HepG2 (cell line): ENCODE data around the gene SMARCAD1. TPM values are rescaled to one million over a fixed set of nuclear protein-coding genes. Genes with fewer than 3 reads are reported as not detected.

ENCODE experiments used
- ATRX ChIP-seq: sonication (generic); formaldehyde crosslinking; IDR thresholded peaks from 2 replicates; pipeline ENCODE4 v1.4.0; 2020; ENCODE audit warnings: missing genetic modification reagents, borderline replicate concordance
- HNRNPLL ChIP-seq: fragments of 200-400 bp; formaldehyde crosslinking; IDR thresholded peaks from 2 replicates; pipeline ENCODE4 v1.6.1; 2017; ENCODE audit warnings: mild to moderate bottlenecking, low read depth, low read length; ENCODE audit not compliant: poor library complexity, severe bottlenecking
- KLF6 ChIP-seq: IDR thresholded peaks from 2 replicates; pipeline ENCODE4 v1.8.0; 2016; ENCODE audit warnings: missing biosample characterization, missing genetic modification reagents
- NFE2L2 ChIP-seq: fragments of 150-350 bp; IDR thresholded peaks from 2 replicates; pipeline ENCODE4 v1.6.1; 2014; ENCODE audit warnings: low read length
- PHB2 ChIP-seq: fragments of 450-650 bp; IDR thresholded peaks from 2 replicates; pipeline ENCODE4 v1.6.1; 2018; ENCODE audit not compliant: partially characterized antibody
- RXRA ChIP-seq: sonication (generic); formaldehyde crosslinking; IDR thresholded peaks from 2 replicates; pipeline ENCODE4 v1.5.1; 2020; ENCODE audit warnings: missing genetic modification reagents
- ZNF292 ChIP-seq: sonication (generic); formaldehyde crosslinking; IDR thresholded peaks from 2 replicates; pipeline ENCODE4 v1.8.1; 2022; ENCODE audit warnings: mild to moderate bottlenecking, low read depth, missing genetic modification reagents, borderline replicate concordance
- ZNF484 ChIP-seq: sonication (generic); formaldehyde crosslinking; IDR thresholded peaks from 2 replicates; pipeline ENCODE4 v1.5.1; 2020; ENCODE audit warnings: mild to moderate bottlenecking, low read depth, missing genetic modification reagents, borderline replicate concordance
- ZNF557 ChIP-seq: sonication (generic); formaldehyde crosslinking; IDR thresholded peaks from 2 replicates; pipeline ENCODE4 v1.4.0; 2020; ENCODE audit warnings: missing genetic modification reagents
- ZNF737 ChIP-seq: sonication (generic); formaldehyde crosslinking; IDR thresholded peaks from 2 replicates; pipeline ENCODE4 v1.5.0; 2020; ENCODE audit warnings: missing genetic modification reagents, mild to moderate bottlenecking, borderline replicate concordance
- ZNF776 ChIP-seq: sonication (generic); formaldehyde crosslinking; IDR thresholded peaks from 2 replicates; pipeline ENCODE4 v1.4.0; 2020; ENCODE audit warnings: mild to moderate bottlenecking, missing genetic modification reagents
- polyA plus RNA-seq, 8 experiments: library from polyadenylated mRNA; depleted of rRNA in 3 of 8; stranded (reverse) in 7 of 8; unstranded in 1 of 8; fragments of >200 nt; fragmentation: Illumina TruSeq in 4 of 8; extraction: Trizol in 4 of 8; gene quantifications; 2 replicates each; pipeline versions ENCODE4 v1.2.1 to v1.2.3, GENCODE V29; 2011 to 2016; ENCODE audit warnings: low read depth in 4 of 8, missing spikeins in 1 of 8, mixed read lengths in 1 of 8; ENCODE audit not compliant: insufficient read depth in 1 of 8
- total RNA-seq, 5 experiments: library from RNA; depleted of rRNA; stranded (reverse); fragments of >200 nt; fragmentation: Illumina TruSeq; extraction: Trizol; gene quantifications; 2 replicates each; pipeline ENCODE4 v1.2.3, GENCODE V29; 2016; ENCODE audit warnings: low read depth in 1 of 5
- TF ChIP-seq, protein P1 (sequence below): IDR thresholded peaks from 2 replicates; pipeline ENCODE4 v1.6.1; 2016; ENCODE audit warnings: low read depth
- TF ChIP-seq, protein P2 (sequence below): sonication (generic); formaldehyde crosslinking; IDR thresholded peaks from 2 replicates; pipeline ENCODE4 v1.5.0; 2020; ENCODE audit warnings: missing genetic modification reagents
- TF ChIP-seq, protein P3 (sequence below): sonication (generic); formaldehyde crosslinking; IDR thresholded peaks from 2 replicates; pipeline ENCODE4 v1.5.1; 2020; ENCODE audit warnings: missing genetic modification reagents, mild to moderate bottlenecking, borderline replicate concordance
- TF ChIP-seq, protein P4 (sequence below): conservative IDR thresholded peaks from 2 replicates; pipeline ENCODE4 v1.6.1; 2018; ENCODE audit warnings: missing genetic modification reagents
- TF ChIP-seq, protein P5 (sequence below): sonication (generic); formaldehyde crosslinking; IDR thresholded peaks from 2 replicates; pipeline ENCODE4 v1.4.0; 2020; ENCODE audit warnings: low read depth, mild to moderate bottlenecking, missing genetic modification reagents
- TF ChIP-seq, protein P6 (sequence below): sonication (generic); formaldehyde crosslinking; conservative IDR thresholded peaks from 2 replicates; pipeline ENCODE4 v1.4.0; 2020; ENCODE audit warnings: mild to moderate bottlenecking, missing genetic modification reagents, moderate library complexity

Gene SMARCAD1
- total and polyA plus RNA-seq, 2 of the 13 experiments (the other 11 are each of a cell fraction or from before 2014, with no cell fraction given) = 18.2 to 35.9 TPM

DNA sequence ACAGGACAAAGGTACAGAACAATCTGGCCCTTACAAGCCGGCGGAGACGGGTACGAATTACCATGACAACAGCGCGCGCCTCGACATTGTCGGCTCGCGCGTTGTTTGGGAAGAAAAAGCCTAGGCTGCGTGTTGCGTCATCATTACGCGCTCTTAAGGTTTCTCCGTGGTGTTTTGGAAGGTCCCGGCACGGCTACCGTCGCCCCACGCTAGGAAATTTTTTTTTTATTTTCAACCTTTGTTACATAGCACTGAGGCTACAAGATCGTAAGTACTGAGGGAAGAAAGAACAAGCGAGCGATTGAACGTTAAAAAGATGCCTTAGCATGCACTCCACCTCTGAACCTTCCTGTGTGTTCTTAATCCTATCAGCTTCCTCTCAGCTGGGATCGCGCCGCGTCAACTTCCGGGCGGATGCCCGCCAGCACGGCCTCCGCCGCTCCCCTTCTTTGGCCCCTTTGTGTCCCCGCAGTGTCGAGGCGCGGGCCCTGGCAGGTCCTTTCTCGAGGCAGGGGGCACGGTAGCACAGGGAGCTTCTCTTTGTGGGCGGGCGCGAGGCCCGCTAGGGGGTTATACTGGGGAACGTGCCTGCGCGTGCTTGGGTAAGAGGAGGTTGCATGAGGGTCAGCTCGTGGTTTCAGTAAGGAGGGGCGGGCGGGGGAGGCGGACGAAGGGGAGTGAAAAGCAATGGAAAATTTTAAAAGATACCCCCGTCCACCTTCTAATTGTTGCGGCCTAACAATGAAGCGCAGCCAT, at the start of gene SMARCAD1 (continued):
- TF ChIP-seq, protein P1, sequence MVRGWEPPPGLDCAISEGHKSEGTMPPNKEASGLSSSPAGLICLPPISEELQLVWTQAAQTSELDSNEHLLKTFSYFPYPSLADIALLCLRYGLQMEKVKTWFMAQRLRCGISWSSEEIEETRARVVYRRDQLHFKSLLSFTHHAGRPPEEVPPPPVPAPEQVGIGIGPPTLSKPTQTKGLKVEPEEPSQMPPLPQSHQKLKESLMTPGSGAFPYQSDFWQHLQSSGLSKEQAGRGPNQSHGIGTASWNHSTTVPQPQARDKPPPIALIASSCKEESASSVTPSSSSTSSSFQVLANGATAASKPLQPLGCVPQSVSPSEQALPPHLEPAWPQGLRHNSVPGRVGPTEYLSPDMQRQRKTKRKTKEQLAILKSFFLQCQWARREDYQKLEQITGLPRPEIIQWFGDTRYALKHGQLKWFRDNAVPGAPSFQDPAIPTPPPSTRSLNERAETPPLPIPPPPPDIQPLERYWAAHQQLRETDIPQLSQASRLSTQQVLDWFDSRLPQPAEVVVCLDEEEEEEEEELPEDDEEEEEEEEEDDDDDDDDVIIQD (CRISPR knock-in tag) = peak; percentile 53
- TF ChIP-seq, protein P2, sequence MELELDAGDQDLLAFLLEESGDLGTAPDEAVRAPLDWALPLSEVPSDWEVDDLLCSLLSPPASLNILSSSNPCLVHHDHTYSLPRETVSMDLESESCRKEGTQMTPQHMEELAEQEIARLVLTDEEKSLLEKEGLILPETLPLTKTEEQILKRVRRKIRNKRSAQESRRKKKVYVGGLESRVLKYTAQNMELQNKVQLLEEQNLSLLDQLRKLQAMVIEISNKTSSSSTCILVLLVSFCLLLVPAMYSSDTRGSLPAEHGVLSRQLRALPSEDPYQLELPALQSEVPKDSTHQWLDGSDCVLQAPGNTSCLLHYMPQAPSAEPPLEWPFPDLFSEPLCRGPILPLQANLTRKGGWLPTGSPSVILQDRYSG (CRISPR knock-in tag) = peak; percentile 73
- no peak for TF ChIP-seq ZNF484 (CRISPR knock-in tag)
- TF ChIP-seq ZNF557 (CRISPR knock-in tag) = no peak; the same call in 1 of the 2 replicates
- no peak for TF ChIP-seq PHB2
- TF ChIP-seq, protein P3, sequence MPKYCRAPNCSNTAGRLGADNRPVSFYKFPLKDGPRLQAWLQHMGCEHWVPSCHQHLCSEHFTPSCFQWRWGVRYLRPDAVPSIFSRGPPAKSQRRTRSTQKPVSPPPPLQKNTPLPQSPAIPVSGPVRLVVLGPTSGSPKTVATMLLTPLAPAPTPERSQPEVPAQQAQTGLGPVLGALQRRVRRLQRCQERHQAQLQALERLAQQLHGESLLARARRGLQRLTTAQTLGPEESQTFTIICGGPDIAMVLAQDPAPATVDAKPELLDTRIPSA (CRISPR knock-in tag) = no peak
- TF ChIP-seq HNRNPLL = peak; percentile 85
- TF ChIP-seq, protein P4, sequence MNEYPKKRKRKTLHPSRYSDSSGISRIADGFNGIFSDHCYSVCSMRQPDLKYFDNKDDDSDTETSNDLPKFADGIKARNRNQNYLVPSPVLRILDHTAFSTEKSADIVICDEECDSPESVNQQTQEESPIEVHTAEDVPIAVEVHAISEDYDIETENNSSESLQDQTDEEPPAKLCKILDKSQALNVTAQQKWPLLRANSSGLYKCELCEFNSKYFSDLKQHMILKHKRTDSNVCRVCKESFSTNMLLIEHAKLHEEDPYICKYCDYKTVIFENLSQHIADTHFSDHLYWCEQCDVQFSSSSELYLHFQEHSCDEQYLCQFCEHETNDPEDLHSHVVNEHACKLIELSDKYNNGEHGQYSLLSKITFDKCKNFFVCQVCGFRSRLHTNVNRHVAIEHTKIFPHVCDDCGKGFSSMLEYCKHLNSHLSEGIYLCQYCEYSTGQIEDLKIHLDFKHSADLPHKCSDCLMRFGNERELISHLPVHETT = peak; percentile 66; the same call in 1 of the 2 replicates
- TF ChIP-seq ATRX (CRISPR knock-in tag) = no peak
- 0 out of 2 replicates have a peak, but pooled peaks have one; percentile 47 for TF ChIP-seq ZNF292 (CRISPR knock-in tag)
- no peak for TF ChIP-seq ZNF776 (CRISPR knock-in tag)
- TF ChIP-seq KLF6 = no peak
- TF ChIP-seq NFE2L2 = no peak
- peak; percentile 69; the same call in 1 of the 2 replicates for TF ChIP-seq RXRA (CRISPR knock-in tag)
- TF ChIP-seq, protein P5, sequence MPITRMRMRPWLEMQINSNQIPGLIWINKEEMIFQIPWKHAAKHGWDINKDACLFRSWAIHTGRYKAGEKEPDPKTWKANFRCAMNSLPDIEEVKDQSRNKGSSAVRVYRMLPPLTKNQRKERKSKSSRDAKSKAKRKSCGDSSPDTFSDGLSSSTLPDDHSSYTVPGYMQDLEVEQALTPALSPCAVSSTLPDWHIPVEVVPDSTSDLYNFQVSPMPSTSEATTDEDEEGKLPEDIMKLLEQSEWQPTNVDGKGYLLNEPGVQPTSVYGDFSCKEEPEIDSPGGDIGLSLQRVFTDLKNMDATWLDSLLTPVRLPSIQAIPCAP (CRISPR knock-in tag) = peak; percentile 78; the same call in 1 of the 2 replicates
- TF ChIP-seq, protein P6, sequence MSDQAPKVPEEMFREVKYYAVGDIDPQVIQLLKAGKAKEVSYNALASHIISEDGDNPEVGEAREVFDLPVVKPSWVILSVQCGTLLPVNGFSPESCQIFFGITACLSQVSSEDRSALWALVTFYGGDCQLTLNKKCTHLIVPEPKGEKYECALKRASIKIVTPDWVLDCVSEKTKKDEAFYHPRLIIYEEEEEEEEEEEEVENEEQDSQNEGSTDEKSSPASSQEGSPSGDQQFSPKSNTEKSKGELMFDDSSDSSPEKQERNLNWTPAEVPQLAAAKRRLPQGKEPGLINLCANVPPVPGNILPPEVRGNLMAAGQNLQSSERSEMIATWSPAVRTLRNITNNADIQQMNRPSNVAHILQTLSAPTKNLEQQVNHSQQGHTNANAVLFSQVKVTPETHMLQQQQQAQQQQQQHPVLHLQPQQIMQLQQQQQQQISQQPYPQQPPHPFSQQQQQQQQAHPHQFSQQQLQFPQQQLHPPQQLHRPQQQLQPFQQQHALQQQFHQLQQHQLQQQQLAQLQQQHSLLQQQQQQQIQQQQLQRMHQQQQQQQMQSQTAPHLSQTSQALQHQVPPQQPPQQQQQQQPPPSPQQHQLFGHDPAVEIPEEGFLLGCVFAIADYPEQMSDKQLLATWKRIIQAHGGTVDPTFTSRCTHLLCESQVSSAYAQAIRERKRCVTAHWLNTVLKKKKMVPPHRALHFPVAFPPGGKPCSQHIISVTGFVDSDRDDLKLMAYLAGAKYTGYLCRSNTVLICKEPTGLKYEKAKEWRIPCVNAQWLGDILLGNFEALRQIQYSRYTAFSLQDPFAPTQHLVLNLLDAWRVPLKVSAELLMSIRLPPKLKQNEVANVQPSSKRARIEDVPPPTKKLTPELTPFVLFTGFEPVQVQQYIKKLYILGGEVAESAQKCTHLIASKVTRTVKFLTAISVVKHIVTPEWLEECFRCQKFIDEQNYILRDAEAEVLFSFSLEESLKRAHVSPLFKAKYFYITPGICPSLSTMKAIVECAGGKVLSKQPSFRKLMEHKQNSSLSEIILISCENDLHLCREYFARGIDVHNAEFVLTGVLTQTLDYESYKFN (CRISPR knock-in tag) = 0 out of 2 replicates have a peak, but pooled peaks have one; percentile 57
- 0 out of 2 replicates have a peak, but pooled peaks have one; percentile 72 for TF ChIP-seq ZNF737 (CRISPR knock-in tag)
